ENCODE results near the gene MARVELD3.
"Not testable (repeated sequence)": the region's sequence is repeated elsewhere in the genome, so short reads cannot be mapped to it uniquely, and the experiment has no call there.

Gene MARVELD3

DNA sequence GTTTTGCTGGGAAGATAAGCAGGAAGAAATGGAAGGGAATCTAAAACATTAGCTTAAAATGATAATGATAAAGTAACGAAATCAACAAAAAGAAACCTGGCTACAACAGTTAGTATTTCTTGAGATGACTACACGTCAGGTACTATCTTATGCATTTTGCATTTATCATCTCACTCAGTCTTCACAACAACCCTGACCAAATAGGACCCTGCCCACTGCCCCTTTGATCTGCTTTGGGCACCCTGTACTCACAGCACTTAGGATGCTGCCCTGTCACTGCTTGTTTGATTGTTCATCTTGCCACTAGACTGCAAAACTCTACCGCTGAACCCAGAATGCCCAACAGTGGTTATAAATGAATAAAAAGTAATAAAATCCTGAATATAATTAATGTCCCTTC lies 45.2 kb downstream of the MARVELD3 start:
- H3K4me3 Mint-ChIP-seq = no peak overlapping the region
- intact Hi-C loops (cut with micrococcal nuclease) = no loop called here
- H3K36me3 Mint-ChIP-seq (ENCODE audit: low read depth) = peaks cover 7% of the 10 kb centered on the region
- H3K27me3 Mint-ChIP-seq = no peaks in the 10 kb centered on the region
- no peaks in the 10 kb centered on the region for H3K9me3 Mint-ChIP-seq
- no peak overlapping the region for H3K27ac Mint-ChIP-seq
- H3K4me1 Mint-ChIP-seq (ENCODE audit: low read depth) = no peaks in the 10 kb centered on the region

- Mint-ChIP-seq H3K36me3 (ENCODE audit: low read depth) (peaks cover 1% of the 10 kb centered on the region), H3K27ac (no peak overlapping the region), H3K4me3 (no peak overlapping the region), H3K4me1 (ENCODE audit: low read depth) (no peaks in the 10 kb centered on the region), H3K27me3 (no peaks in the 10 kb centered on the region), H3K9me3 (no peaks in the 10 kb centered on the region)
- intact Hi-C loops (cut with micrococcal nuclease) = no loop called here
Measured at GRCh38 chr16:71672125-71672524, 46.1 kb downstream of the MARVELD3 start.

DNA sequence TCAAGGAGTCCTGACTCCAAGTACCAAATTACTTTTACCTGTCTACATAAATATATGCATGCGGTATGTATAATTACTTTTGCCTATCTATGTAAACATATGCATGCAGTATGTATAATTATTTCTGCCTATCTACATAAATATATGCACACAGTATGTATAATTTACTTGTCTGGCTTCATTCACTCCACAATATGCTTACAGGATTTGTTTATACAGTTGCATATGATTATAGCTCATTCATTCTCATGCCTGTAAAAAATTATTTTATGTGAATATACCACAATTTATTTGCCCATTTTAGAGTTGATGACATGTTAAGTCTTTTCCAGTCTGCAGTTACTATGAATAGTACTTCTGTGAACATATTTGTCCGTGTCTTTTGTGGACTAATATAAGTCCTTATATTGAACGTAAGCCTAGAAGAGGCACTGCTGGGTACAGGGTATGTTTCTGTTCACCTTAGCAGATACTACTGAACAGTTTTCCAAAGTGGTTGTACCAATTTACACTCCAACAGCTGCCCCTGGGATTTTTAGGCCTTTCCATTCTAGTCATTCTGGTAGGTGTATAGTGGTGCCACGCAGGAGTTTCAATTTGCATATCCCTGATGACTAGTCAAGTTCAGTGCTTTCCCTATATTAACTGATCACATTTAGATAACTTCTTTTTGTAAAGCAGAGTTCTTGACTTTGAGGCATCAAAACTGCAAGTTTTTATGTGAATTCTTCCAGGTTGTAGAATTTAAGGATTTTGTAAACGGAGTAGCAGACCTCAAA lies 47.0 kb downstream of the MARVELD3 start:
- H3K27me3 Mint-ChIP-seq = no peaks in the 10 kb centered on the region
- no peaks in the 10 kb centered on the region for H3K36me3 Mint-ChIP-seq (ENCODE audit: low read depth)

DNA sequence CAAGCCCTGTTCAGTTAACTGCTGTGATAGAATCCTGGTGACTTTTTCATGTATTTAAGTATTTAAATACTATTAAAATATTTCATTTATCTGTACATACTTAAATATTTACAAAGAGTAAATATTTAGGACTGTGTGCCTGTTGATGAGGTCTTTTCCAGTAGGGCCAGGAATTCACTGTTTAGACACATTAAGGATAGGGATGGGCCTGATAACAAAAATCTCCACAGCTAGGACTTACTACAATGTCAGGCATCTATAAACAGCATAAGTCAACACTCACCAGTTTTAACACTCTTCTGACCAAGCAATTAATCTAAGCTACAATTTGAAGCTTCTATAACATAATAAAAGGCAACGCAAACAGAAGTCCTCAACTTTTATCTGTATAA lies 47.6 kb downstream of the MARVELD3 start:
- Mint-ChIP-seq H3K27ac (no peak overlapping the region), H3K27me3 (no peaks in the 10 kb centered on the region), H3K9me3 (no peaks in the 10 kb centered on the region), H3K36me3 (ENCODE audit: low read depth) (no peaks in the 10 kb centered on the region), H3K4me1 (ENCODE audit: low read depth) (no peaks in the 10 kb centered on the region), H3K4me3 (no peak overlapping the region)
- intact Hi-C loops (cut with micrococcal nuclease) = no loop called here

More for the DNA sequence above, 47.0 kb downstream of the MARVELD3 start:
- no peaks in the 10 kb centered on the region for H3K4me1 Mint-ChIP-seq (ENCODE audit: low read depth)
- H3K9me3 Mint-ChIP-seq = no peaks in the 10 kb centered on the region
- no peak overlapping the region for H3K27ac Mint-ChIP-seq
- no peak overlapping the region for H3K4me3 Mint-ChIP-seq
- intact Hi-C loops (cut with micrococcal nuclease) = no loop called here

DNA sequence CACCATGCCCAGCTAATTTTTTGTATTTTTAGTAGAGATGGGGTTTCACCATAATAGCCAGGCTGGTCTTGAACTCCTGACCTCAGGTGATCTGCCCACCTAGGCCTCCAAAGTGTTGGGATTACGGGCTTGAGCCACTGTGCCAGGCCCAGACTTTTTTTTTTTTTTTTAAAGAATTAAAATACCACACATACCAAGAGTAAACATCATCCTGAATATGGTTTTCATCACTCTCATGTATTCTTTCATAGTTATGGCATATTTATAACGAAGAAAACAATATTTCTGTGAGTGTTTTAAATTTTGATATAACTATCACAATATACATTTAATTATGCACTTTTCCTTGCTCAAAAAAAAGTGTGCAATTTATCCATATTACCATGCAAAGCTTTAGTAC lies 48.2 kb downstream of the MARVELD3 start:
- intact Hi-C loops (cut with micrococcal nuclease) = no loop called here
- H3K36me3 Mint-ChIP-seq (ENCODE audit: low read depth) = no peaks in the 10 kb centered on the region

DNA sequence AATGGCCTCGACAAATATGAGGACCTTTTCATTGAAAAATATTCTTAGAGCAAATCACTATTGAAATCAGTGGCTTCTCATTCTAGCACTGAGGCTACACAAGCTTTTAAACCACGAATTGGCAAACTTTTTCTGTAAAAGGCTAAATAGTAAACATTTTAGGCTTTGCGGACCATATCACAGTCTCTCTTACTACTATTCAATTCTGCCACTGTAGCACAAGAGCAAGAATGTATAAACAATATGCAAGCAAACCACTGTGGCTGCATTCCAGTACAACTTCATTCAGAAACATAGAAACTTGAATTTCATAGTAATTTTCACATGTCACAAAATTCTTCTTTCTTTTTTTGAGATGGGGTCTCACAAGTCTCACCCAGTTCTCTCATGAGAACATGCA lies 49.4 kb downstream of the MARVELD3 start:
- Mint-ChIP-seq H3K36me3 (ENCODE audit: low read depth) (no peaks in the 10 kb centered on the region), H3K9me3 (no peaks in the 10 kb centered on the region), H3K4me3 (no peak overlapping the region), H3K4me1 (ENCODE audit: low read depth) (no peaks in the 10 kb centered on the region), H3K27ac (no peak overlapping the region), H3K27me3 (no peaks in the 10 kb centered on the region)
- intact Hi-C loops (cut with micrococcal nuclease) = no loop called here

More for the DNA sequence above, 48.2 kb downstream of the MARVELD3 start:
- H3K4me3 Mint-ChIP-seq = no peak overlapping the region
- H3K9me3 Mint-ChIP-seq = no peaks in the 10 kb centered on the region
- H3K27ac Mint-ChIP-seq = no peak overlapping the region
- no peaks in the 10 kb centered on the region for H3K27me3 Mint-ChIP-seq
- no peaks in the 10 kb centered on the region for H3K4me1 Mint-ChIP-seq (ENCODE audit: low read depth)

DNA sequence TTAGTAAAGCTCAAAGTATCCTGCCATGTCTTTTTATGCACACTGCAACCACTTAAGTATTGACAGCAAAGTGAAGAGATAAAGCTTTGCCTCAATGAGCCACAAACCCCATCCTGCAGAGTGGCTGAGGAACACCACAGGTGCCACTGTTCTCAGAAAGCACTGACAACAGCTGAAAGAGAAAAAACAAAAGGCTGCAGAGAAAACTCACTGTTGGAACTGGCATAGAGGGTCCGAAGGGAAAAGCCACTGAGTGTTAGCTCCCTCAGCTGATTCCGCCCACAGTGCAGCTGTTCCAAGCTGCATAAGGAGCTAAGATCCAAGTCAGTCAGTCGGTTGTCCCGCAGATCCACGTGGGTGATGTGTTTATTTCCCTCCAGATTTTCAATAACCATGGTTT lies 50.3 kb downstream of the MARVELD3 start:
- no peak overlapping the region for H3K27ac Mint-ChIP-seq
- H3K4me3 Mint-ChIP-seq = no peak overlapping the region
- H3K36me3 Mint-ChIP-seq (ENCODE audit: low read depth) = no peaks in the 10 kb centered on the region
- no peaks in the 10 kb centered on the region for H3K4me1 Mint-ChIP-seq (ENCODE audit: low read depth)
- intact Hi-C loops (cut with micrococcal nuclease) = no loop called here
- no peaks in the 10 kb centered on the region for H3K27me3 Mint-ChIP-seq
- no peaks in the 10 kb centered on the region for H3K9me3 Mint-ChIP-seq

DNA sequence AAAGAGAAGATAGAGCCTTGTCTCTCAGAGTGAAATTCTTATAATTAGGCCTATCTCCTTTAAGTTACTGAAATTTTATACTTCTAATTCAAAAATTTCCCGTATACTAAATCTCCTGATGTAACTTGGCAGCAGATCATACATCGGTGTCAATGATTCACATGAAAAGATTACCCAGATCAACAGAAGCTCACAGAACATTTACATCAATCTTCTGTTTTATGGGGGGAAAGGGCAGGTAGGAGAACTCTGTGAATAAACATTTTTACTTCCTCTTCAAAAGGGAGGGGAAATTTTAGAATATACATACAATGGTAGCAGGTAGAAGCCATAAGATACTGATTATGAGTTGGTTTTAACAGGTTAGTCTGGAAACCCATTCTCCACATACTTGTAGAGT lies 55.4 kb downstream of the MARVELD3 start:
- Mint-ChIP-seq H3K4me1 (ENCODE audit: low read depth) (no peaks in the 10 kb centered on the region), H3K27me3 (no peaks in the 10 kb centered on the region), H3K9me3 (no peaks in the 10 kb centered on the region), H3K27ac (no peak overlapping the region), H3K36me3 (ENCODE audit: low read depth) (peaks cover 14% of the 10 kb centered on the region), H3K4me3 (no peak overlapping the region)
- intact Hi-C loops (cut with micrococcal nuclease) = no loop called here

GRCh38 chr16:71684280-71684679 lies 58.3 kb downstream of the MARVELD3 start:
- intact Hi-C loops (cut with micrococcal nuclease); H3K4me1 Mint-ChIP-seq (ENCODE audit: low read depth); H3K4me3 Mint-ChIP-seq; H3K27ac Mint-ChIP-seq; H3K9me3 Mint-ChIP-seq; H3K27me3 Mint-ChIP-seq: not testable (repeated sequence)
- H3K36me3 Mint-ChIP-seq (ENCODE audit: low read depth) = peaks cover 14% of the 10 kb centered on the region
